Bronchial epithelial cell (primary cell): ENCODE data around the gene TAGLN. TPM values are rescaled to one million over a fixed set of nuclear protein-coding genes. Genes with fewer than 3 reads are reported as not detected.
A peak's percentile ranks its signal among the peaks of the same experiment; 100 is the strongest.

Source experiments
- DNase-seq: peaks from one replicate; pipeline ENCODE4 v3.0.0-alpha.2; 2010; ENCODE audit warnings: low read depth
- FAIRE-seq: peaks from 2 replicates; lab custom pipeline; 2011; peaks lifted over from hg19 to GRCh38; lab: Jason Lieb, UNC
- H3K27me3 ChIP-seq: 2 replicates; pipeline ENCODE4 v1.5.1; 2011; ENCODE audit warnings: low read length; ENCODE audit not compliant: control insufficient read depth, insufficient read depth
- H3K36me3 ChIP-seq: 2 replicates; pipeline ENCODE4 v1.5.1; 2011; ENCODE audit warnings: low read length; ENCODE audit not compliant: control insufficient read depth, insufficient read depth
- H3K4me3 ChIP-seq: 2 replicates; pipeline ENCODE4 v1.5.1; 2011; ENCODE audit warnings: mild to moderate bottlenecking, low read depth, low read length, control low read depth
- total RNA-seq: library from RNA; depleted of rRNA; stranded (reverse); fragments of >200 nt; gene quantifications from 2 replicates; pipeline ENCODE4 v1.2.1, GENCODE V29; 2014
- TF ChIP-seq, protein P1 (sequence below): IDR thresholded peaks from 2 replicates; pipeline ENCODE4 v1.5.1; 2011; ENCODE audit warnings: mild to moderate bottlenecking, moderate library complexity, low read length, control low read depth, inconsistent platforms; ENCODE audit not compliant: insufficient read depth, severe bottlenecking

Gene TAGLN
- 12.4 and 91.5 TPM in 2 replicates for total RNA-seq

GRCh38 chr11:117199053-117199915, at the start of gene TAGLN:
TSS of gene TAGLN (plus strand) at chr11:117199370. CDS start at chr11:117203014, 3,644 bp downstream.
- DNase-seq (peak; percentile 74), FAIRE-seq (no peak)
- Histone ChIP-seq H3K36me3 (peaks cover 2% of the 10 kb centered on the region), H3K27me3 (no peaks in the 10 kb centered on the region), H3K4me3 (peak within 1 kb of the TSS; percentile 19)
- TF ChIP-seq, protein P1, sequence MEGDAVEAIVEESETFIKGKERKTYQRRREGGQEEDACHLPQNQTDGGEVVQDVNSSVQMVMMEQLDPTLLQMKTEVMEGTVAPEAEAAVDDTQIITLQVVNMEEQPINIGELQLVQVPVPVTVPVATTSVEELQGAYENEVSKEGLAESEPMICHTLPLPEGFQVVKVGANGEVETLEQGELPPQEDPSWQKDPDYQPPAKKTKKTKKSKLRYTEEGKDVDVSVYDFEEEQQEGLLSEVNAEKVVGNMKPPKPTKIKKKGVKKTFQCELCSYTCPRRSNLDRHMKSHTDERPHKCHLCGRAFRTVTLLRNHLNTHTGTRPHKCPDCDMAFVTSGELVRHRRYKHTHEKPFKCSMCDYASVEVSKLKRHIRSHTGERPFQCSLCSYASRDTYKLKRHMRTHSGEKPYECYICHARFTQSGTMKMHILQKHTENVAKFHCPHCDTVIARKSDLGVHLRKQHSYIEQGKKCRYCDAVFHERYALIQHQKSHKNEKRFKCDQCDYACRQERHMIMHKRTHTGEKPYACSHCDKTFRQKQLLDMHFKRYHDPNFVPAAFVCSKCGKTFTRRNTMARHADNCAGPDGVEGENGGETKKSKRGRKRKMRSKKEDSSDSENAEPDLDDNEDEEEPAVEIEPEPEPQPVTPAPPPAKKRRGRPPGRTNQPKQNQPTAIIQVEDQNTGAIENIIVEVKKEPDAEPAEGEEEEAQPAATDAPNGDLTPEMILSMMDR, result no peak

DNA sequence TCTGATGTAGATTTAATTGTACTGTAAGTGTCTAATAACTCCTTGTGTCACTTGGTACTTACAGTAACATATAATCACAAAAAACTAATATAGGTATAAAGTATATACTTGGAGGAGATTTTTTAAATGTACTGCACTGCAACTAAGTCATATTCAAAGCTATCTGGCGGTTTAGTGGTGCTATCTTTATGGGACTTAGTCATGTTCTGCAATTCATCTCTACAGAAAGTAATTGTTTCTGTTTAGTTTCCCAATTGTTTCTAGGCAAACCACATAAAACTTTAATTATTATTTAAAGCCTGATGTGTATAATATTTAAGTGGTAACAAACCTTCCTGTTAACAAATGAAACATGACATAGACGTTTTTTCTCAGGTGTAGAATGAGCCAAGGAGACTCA, 47.1 kb upstream of the TAGLN start:
- Histone ChIP-seq H3K36me3 (peaks cover 7% of the 10 kb centered on the region), H3K27me3 (no peaks in the 10 kb centered on the region), H3K4me3 (no peak overlapping the region)
- no peak for DNase-seq
- FAIRE-seq, result no peak
- TF ChIP-seq, protein P1, result no peak

GRCh38 chr11:117154468-117154867, 44.7 kb upstream of the TAGLN start:
- FAIRE-seq, result no peak
- TF ChIP-seq, protein P1, result no peak
- Histone ChIP-seq H3K36me3 (peaks cover 4% of the 10 kb centered on the region), H3K27me3 (no peaks in the 10 kb centered on the region), H3K4me3 (no peak overlapping the region)
- DNase-seq, result no peak

GRCh38 chr11:117157507-117157906, 41.7 kb upstream of the TAGLN start:
- TF ChIP-seq, protein P1, result no peak
- peaks cover 8% of the 10 kb centered on the region for H3K36me3 ChIP-seq
- FAIRE-seq (no peak), DNase-seq (no peak)
- no peak overlapping the region for H3K4me3 ChIP-seq
- no peaks in the 10 kb centered on the region for H3K27me3 ChIP-seq

GRCh38 chr11:117159892-117160291, 39.3 kb upstream of the TAGLN start:
- TF ChIP-seq, protein P1, result no peak
- Histone ChIP-seq H3K36me3 (peaks cover 13% of the 10 kb centered on the region), H3K27me3 (no peaks in the 10 kb centered on the region), H3K4me3 (no peak overlapping the region)
- no peak for FAIRE-seq
- DNase-seq, result no peak
